Left lung (tissue), 10 donors: ENCODE measurements around the gene MB. TPM values are rescaled to one million over a fixed set of nuclear protein-coding genes. Genes with fewer than 3 reads are reported as not detected.

Source experiments
- ATAC-seq: fragments of 200-7000 bp; cut with Tn5 transposase; one replicate; pipeline ENCODE4 v1.9.1; 2020; ENCODE audit warnings: moderate library complexity
- DNase-seq, 4 donors: peaks; one replicate each; pipeline ENCODE4 v3.0.0-alpha.2; 2013 to 2020
- H3K27ac ChIP-seq, 2 donors: fragments of 200-600 bp; sonication (generic) in 1 of 2; one replicate each; pipeline versions ENCODE4 v1.5.0 to v1.8.0; 2020 to 2021
- H3K27me3 ChIP-seq, 2 donors: fragments of 200-600 bp; sonication (generic) in 1 of 2; one replicate each; pipeline versions ENCODE4 v1.5.0 to v1.8.0; 2020 to 2021
- H3K36me3 ChIP-seq, 2 donors: fragments of 200-600 bp; sonication (generic) in 1 of 2; one replicate each; pipeline versions ENCODE4 v1.5.0 to v1.8.0; 2020 to 2021
- H3K4me1 ChIP-seq, 2 donors: fragments of 200-600 bp; one replicate each; pipeline ENCODE4 v1.8.0; 2021
- H3K4me3 ChIP-seq, 2 donors: fragments of 200-600 bp; sonication (generic) in 1 of 2; one replicate each; pipeline versions ENCODE4 v1.5.0 to v1.8.0; 2020 to 2021; ENCODE audit warnings: mild to moderate bottlenecking in 1 of 2
- H3K9me3 ChIP-seq, 2 donors: fragments of 200-600 bp; sonication (generic) in 1 of 2; one replicate each; pipeline versions ENCODE4 v1.5.0 to v1.8.0; 2020 to 2021
- CTCF ChIP-seq, 2 donors: fragments of 200-600 bp; sonication (generic) in 1 of 2; IDR thresholded peaks; one replicate each; pipeline versions ENCODE4 v1.5.0 to v1.8.0; 2021; ENCODE audit warnings: antibody characterized with exemption in 2 of 2
- intact Hi-C, 2 donors: fragments of 100-400 bp; cut with DNase I; formaldehyde crosslinking; loops; one replicate each; pipeline versions ENCODE4 v1.11.2 to v1.14.2; 2022
- polyA plus RNA-seq, 6 donors: library from polyadenylated mRNA; unstranded; fragments of 120-200 nt; gene quantifications; one replicate each; pipeline ENCODE4 v1.2.1, GENCODE V29; 2013; ENCODE audit not compliant: insufficient read length in 6 of 6
- total RNA-seq, 2 donors: library from RNA; stranded (reverse); fragmentation: NEBNext Ultra II Directional; extraction: Animal tissue kit (Norgen Biotek cat#: 25700); gene quantifications; one replicate each; pipeline ENCODE4 v1.2.1, GENCODE V29; 2021
- donor health status: DM: no; HTN: yes; CAD: no.
- donor health status: DM: no; HTN: no; CAD: no.

Gene MB
- total and polyA plus RNA-seq, 8 donors: 0.18 to 3.3 (median 0.86) TPM

GRCh38 chr22:35605851-35606481 lies 11.2 kb downstream of the MB start:
- H3K4me1 ChIP-seq: peaks cover 0 to 9% of the 10 kb centered on the region in 2 donors
- H3K4me3 ChIP-seq: no peak overlapping the region
- H3K27ac ChIP-seq: no peak overlapping the region
- peaks cover 0 to 5% of the 10 kb centered on the region in 2 donors for H3K27me3 ChIP-seq
- no peaks in the 10 kb centered on the region for H3K36me3 ChIP-seq
- DNase-seq (no peak), ATAC-seq (no peak)
- TF ChIP-seq CTCF (IDR thresholded peaks at IDR 0.05): no peak
- H3K9me3 ChIP-seq: no peaks in the 10 kb centered on the region
- intact Hi-C loops: no loop called here

- no peak for ATAC-seq
- Histone ChIP-seq H3K27ac (no peak overlapping the region), H3K4me3 (no peak overlapping the region), H3K27me3 (peaks cover 0 to 5% of the 10 kb centered on the region in 2 donors), H3K36me3 (no peaks in the 10 kb centered on the region), H3K4me1 (peaks cover 0 to 9% of the 10 kb centered on the region in 2 donors), H3K9me3 (no peaks in the 10 kb centered on the region)
- DNase-seq: no peak
- no peak for TF ChIP-seq CTCF (IDR thresholded peaks at IDR 0.05)
- intact Hi-C loops: no loop called here
These were observed 11.8 kb downstream of the MB start for GRCh38 chr22:35605369-35605680.

GRCh38 chr22:35604621-35605368 lies 12.3 kb downstream of the MB start:
- Histone ChIP-seq H3K27ac (no peak overlapping the region), H3K27me3 (peaks cover 0 to 5% of the 10 kb centered on the region in 2 donors), H3K9me3 (no peaks in the 10 kb centered on the region), H3K4me3 (no peak overlapping the region), H3K4me1 (peaks cover 0 to 9% of the 10 kb centered on the region in 2 donors), H3K36me3 (no peaks in the 10 kb centered on the region)
- intact Hi-C loops: no loop called here
- DNase-seq (no peak), ATAC-seq (no peak)
- TF ChIP-seq CTCF (IDR thresholded peaks at IDR 0.05): no peak

DNA sequence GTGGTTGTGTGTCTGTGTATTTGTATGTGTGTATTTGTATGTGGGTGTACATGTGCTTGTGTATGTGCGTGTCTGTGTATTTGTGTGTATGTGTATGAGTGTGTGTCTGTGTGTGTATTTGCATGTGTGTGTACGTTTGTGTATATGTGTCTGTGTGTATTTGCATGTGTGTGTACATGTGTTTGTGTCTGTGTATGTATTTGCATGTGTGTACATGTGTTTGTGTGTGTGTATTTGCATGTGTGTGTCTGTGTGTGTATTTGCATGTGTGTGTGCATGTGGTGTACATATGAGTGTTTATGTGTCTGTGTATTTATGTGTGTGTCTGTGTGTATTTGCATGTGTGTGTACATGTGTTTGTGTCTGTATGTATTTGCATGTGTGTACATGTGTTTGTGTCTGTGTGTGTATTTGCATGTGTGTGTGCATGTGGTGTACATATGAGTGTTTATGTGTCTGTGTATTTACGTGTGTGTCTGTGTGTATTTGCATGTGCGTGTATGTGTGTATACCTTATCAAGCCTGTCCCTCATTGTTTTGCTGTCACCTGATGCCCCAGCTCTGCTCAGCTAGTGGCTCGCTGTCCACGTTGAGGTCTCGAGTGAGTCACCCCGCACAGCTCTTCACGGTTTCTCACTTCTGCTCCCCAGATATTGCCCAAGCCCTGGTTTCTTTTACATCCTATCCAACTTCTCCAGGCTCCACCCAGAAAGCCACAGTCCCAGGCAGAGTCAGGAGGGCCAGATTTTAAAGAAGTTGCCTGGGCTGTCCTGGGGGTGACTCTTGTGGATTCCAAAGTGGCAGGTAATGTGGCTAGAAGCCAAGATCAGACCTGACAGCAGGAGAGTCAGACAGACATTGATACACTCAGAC lies 15.2 kb downstream of the MB start:
- peak; percentile 80 for ATAC-seq
- intact Hi-C loops: no loop called here
- TF ChIP-seq CTCF (IDR thresholded peaks at IDR 0.05): no peak
- H3K36me3 ChIP-seq: no peaks in the 10 kb centered on the region
- peaks cover 0 to 5% of the 10 kb centered on the region in 2 donors for H3K27me3 ChIP-seq
- H3K4me3 ChIP-seq: no peak overlapping the region
- H3K9me3 ChIP-seq: no peaks in the 10 kb centered on the region
- H3K4me1 ChIP-seq: peaks cover 0 to 9% of the 10 kb centered on the region in 2 donors
- H3K27ac ChIP-seq: no peak overlapping the region
- peak in 1 of 4 donors; percentile 59 for DNase-seq
